ENCODE data around the gene CAT. TPM values are rescaled to one million over a fixed set of nuclear protein-coding genes. Genes with fewer than 3 reads are reported as not detected.

CAT gene
- total and polyA plus RNA-seq, 8 donors: 24.9 to 122 (median 74.7) TPM

- Histone ChIP-seq H3K36me3 (no peaks in the 10 kb centered on the region), H3K4me3 (no peak overlapping the region), H3K27ac (no peak overlapping the region), H3K27me3 (no peaks in the 10 kb centered on the region), H3K9me3 (peaks cover 0 to 16% (median 7%) of the 10 kb centered on the region in 4 donors), H3K4me1 (no peaks in the 10 kb centered on the region)
- intact Hi-C loops (cut with DNase I; ENCODE audit: low total_unique reads): no loop called here
- DNase-seq: no peak
- 70 to 88% (median 83%) methylated on average over 1 of the region's 1 CpG for WGBS, 5 donors
- TF ChIP-seq POLR2A (IDR thresholded peaks at IDR 0.05): no peak
- TF ChIP-seq CTCF (IDR thresholded peaks at IDR 0.05): no peak
- TF ChIP-seq POLR2AphosphoS5 (IDR thresholded peaks at IDR 0.05): no peak
- TF ChIP-seq EP300 (IDR thresholded peaks at IDR 0.05): no peak
These were observed 41.6 kb upstream of the CAT start for GRCh38 chr11:34397120-34397519.

DNA sequence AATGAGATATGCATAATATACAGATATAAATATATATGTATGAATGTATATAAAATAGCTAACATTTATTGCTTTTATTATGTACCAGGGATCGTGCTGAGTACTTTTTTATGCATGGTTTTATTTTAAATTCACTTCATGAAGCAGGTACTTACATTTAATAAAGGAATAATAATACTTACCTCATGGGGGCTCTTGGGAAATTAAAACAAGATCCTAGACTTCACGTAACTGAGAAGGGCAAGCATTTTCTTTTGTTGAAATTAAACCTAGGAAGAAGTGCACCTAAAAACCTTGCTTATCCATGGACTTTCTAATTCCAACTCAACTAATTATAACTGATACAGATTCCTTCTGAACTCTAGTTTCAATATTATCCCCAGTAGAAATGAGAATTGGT lies 40.9 kb upstream of the CAT start:
- Histone ChIP-seq H3K4me3 (no peak overlapping the region), H3K4me1 (no peaks in the 10 kb centered on the region), H3K27ac (no peak overlapping the region), H3K36me3 (no peaks in the 10 kb centered on the region), H3K27me3 (no peaks in the 10 kb centered on the region), H3K9me3 (peaks cover 0 to 15% (median 6%) of the 10 kb centered on the region in 4 donors)
- no peak for DNase-seq
- WGBS, 5 donors: 65 to 87% (median 79%) methylated on average over 2 of the region's 2 CpGs
- intact Hi-C loops (cut with DNase I; ENCODE audit: low total_unique reads): no loop called here
- TF ChIP-seq POLR2A (IDR thresholded peaks at IDR 0.05) (no peak), EP300 (IDR thresholded peaks at IDR 0.05) (no peak), CTCF (IDR thresholded peaks at IDR 0.05) (no peak), POLR2AphosphoS5 (IDR thresholded peaks at IDR 0.05) (no peak)

DNA sequence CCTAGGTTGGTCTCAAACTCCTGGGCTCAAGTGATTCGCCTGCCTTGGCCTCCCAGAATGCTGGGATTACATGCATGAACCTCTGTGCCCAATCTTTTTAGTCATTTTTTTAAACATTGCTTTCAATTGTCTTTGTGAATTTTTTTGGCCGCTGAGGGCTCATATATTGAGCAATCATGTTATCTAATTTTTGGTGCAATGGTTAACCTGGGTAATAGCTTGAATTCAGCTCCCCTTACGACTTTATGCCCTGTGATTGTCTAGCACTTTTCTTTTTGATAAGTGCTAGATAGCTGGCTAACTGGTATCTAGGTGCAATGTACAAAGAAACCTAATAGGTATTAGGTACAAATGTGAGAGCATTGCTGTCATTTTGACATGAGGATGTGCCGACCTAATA lies 35.3 kb upstream of the CAT start:
- 50 to 63% (median 60%) methylated on average over 4 of the region's 4 CpGs for WGBS, 5 donors
- intact Hi-C loops (cut with DNase I; ENCODE audit: low total_unique reads): no loop called here

DNA sequence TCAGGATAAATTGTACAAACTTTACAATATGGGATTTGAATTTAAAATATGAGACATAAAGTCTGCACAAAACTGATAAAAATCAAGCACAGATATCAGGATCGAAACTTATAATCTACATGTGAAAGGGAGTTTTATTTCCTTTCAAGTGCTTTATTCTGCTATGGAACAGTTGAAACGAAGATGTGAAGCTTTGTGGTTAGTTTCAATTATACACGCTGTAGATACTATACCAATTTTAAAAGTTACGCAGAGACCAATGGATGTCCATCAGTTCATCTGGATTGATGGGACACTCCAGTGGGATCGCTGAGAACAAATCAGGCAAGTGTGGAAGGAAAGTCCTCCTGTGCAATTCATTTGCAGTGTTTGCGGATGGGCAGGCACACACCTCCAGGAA lies 34.5 kb upstream of the CAT start:
- Histone ChIP-seq H3K27me3 (no peaks in the 10 kb centered on the region), H3K36me3 (no peaks in the 10 kb centered on the region), H3K4me3 (no peak overlapping the region), H3K4me1 (no peaks in the 10 kb centered on the region), H3K9me3 (no peaks in the 10 kb centered on the region), H3K27ac (no peak overlapping the region)
- DNase-seq: no peak
- 75 to 88% (median 82%) methylated on average over 6 of the region's 6 CpGs for WGBS, 5 donors
- TF ChIP-seq CTCF (IDR thresholded peaks at IDR 0.05) (no peak), POLR2AphosphoS5 (IDR thresholded peaks at IDR 0.05) (no peak), EP300 (IDR thresholded peaks at IDR 0.05) (no peak), POLR2A (IDR thresholded peaks at IDR 0.05) (no peak)
- intact Hi-C loops (cut with DNase I; ENCODE audit: low total_unique reads): no loop called here

More for the DNA sequence above, 35.3 kb upstream of the CAT start:
- no peak for DNase-seq
- Histone ChIP-seq H3K27me3 (no peaks in the 10 kb centered on the region), H3K4me1 (no peaks in the 10 kb centered on the region), H3K4me3 (no peak overlapping the region), H3K36me3 (no peaks in the 10 kb centered on the region), H3K27ac (no peak overlapping the region), H3K9me3 (no peaks in the 10 kb centered on the region)
- TF ChIP-seq CTCF (IDR thresholded peaks at IDR 0.05): no peak
- no peak for TF ChIP-seq POLR2A (IDR thresholded peaks at IDR 0.05)
- no peak for TF ChIP-seq POLR2AphosphoS5 (IDR thresholded peaks at IDR 0.05)
- TF ChIP-seq EP300 (IDR thresholded peaks at IDR 0.05): no peak
